ENCODE measurements around the gene TMEM242. TPM values are rescaled to one million over a fixed set of nuclear protein-coding genes. Genes with fewer than 3 reads are reported as not detected.

The TMEM242 gene
- total RNA-seq, 1 donor, result 6.2 TPM

- Histone ChIP-seq H3K9me3 (ENCODE audit: low read depth, low read length) (no peaks in the 10 kb centered on the region), H3K4me3 (ENCODE audit: insufficient read depth, low read length) (no peak overlapping the region), H3K27ac (ENCODE audit: low read depth, low read length) (no peak overlapping the region), H3K4me2 (ENCODE audit: insufficient read depth, low read length) (peak overlapping the region; percentile 16), H2AFZ (ENCODE audit: low read length) (no peak overlapping the region), H3K36me3 (ENCODE audit: insufficient read depth, low read length) (no peaks in the 10 kb centered on the region), H3K27me3 (ENCODE audit: insufficient read depth, low read length) (peaks cover 7% of the 10 kb centered on the region), H4K20me1 (ENCODE audit: insufficient read depth, low read length) (no peaks in the 10 kb centered on the region), H3K79me2 (ENCODE audit: insufficient read depth, low read length) (no peaks in the 10 kb centered on the region), H3K4me1 (ENCODE audit: insufficient read depth, low read length) (peaks cover 17% of the 10 kb centered on the region)
- DNase-seq (ENCODE audit: insufficient read length, low spot score, missing footprints), result peak; percentile 88
- no peak for TF ChIP-seq CTCF (IDR thresholded peaks at IDR 0.05; ENCODE audit: extremely low read depth, low read depth, low read length)
Observed at GRCh38 chr6:157244175-157244574, 79.1 kb downstream of the TMEM242 start.

DNA sequence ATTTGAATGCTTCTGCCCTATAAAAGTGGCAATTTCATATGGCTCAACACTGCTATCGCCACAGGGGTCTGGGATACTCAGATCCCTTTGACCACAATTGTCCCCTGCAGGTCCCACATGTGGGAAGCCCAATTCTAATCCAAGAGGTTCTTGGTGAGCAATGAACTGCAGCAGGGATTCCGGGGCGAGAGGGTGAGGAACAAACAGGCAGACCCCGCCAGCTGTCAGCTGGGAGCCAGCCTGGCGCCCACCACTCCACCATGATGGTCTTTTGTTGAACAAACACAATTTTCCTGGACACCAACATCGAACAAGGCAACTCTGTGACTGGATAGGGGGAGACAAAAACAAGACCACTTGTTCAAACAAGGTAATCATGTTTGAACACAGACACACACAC is 80.5 kb downstream of the TMEM242 start:
- Histone ChIP-seq H4K20me1 (ENCODE audit: insufficient read depth, low read length) (no peaks in the 10 kb centered on the region), H2AFZ (ENCODE audit: low read length) (no peak overlapping the region), H3K4me3 (ENCODE audit: insufficient read depth, low read length) (no peak overlapping the region), H3K79me2 (ENCODE audit: insufficient read depth, low read length) (no peaks in the 10 kb centered on the region), H3K27me3 (ENCODE audit: insufficient read depth, low read length) (peaks cover 9% of the 10 kb centered on the region), H3K27ac (ENCODE audit: low read depth, low read length) (no peak overlapping the region), H3K36me3 (ENCODE audit: insufficient read depth, low read length) (no peaks in the 10 kb centered on the region), H3K4me1 (ENCODE audit: insufficient read depth, low read length) (peaks cover 17% of the 10 kb centered on the region), H3K9me3 (ENCODE audit: low read depth, low read length) (no peaks in the 10 kb centered on the region), H3K4me2 (ENCODE audit: insufficient read depth, low read length) (no peak overlapping the region)
- no peak for DNase-seq (ENCODE audit: insufficient read length, low spot score, missing footprints)
- TF ChIP-seq CTCF (IDR thresholded peaks at IDR 0.05; ENCODE audit: extremely low read depth, low read depth, low read length), result no peak

DNA sequence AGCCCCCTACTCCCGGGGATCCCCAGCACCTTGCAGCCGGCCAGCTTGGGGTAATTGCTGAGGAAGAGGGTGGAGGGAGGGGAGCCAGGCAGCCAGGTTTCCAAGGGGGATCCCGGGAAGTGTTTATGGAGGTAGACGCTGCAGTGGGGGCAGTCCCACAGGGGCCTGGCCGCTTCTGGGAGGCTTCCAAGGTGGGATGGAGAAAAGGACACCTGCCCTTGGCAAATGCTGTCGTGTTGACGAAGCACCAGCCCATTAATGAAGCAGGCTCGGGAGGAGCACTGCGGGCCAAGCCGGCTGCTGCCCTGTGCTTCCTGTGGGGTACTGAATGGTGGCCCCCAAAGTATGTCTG is 82.4 kb downstream of the TMEM242 start:
- H3K4me3 ChIP-seq (ENCODE audit: insufficient read depth, low read length), result no peak overlapping the region
- H4K20me1 ChIP-seq (ENCODE audit: insufficient read depth, low read length), result no peaks in the 10 kb centered on the region
- H3K36me3 ChIP-seq (ENCODE audit: insufficient read depth, low read length), result no peaks in the 10 kb centered on the region
- H3K9me3 ChIP-seq (ENCODE audit: low read depth, low read length), result no peaks in the 10 kb centered on the region
- peaks cover 17% of the 10 kb centered on the region for H3K4me1 ChIP-seq (ENCODE audit: insufficient read depth, low read length)
- no peak for TF ChIP-seq CTCF (IDR thresholded peaks at IDR 0.05; ENCODE audit: extremely low read depth, low read depth, low read length)
- H3K4me2 ChIP-seq (ENCODE audit: insufficient read depth, low read length), result no peak overlapping the region
- no peak overlapping the region for H2AFZ ChIP-seq (ENCODE audit: low read length)
- DNase-seq (ENCODE audit: insufficient read length, low spot score, missing footprints), result no peak
- no peak overlapping the region for H3K27ac ChIP-seq (ENCODE audit: low read depth, low read length)
- H3K79me2 ChIP-seq (ENCODE audit: insufficient read depth, low read length), result no peaks in the 10 kb centered on the region
- peaks cover 25% of the 10 kb centered on the region for H3K27me3 ChIP-seq (ENCODE audit: insufficient read depth, low read length)

DNA sequence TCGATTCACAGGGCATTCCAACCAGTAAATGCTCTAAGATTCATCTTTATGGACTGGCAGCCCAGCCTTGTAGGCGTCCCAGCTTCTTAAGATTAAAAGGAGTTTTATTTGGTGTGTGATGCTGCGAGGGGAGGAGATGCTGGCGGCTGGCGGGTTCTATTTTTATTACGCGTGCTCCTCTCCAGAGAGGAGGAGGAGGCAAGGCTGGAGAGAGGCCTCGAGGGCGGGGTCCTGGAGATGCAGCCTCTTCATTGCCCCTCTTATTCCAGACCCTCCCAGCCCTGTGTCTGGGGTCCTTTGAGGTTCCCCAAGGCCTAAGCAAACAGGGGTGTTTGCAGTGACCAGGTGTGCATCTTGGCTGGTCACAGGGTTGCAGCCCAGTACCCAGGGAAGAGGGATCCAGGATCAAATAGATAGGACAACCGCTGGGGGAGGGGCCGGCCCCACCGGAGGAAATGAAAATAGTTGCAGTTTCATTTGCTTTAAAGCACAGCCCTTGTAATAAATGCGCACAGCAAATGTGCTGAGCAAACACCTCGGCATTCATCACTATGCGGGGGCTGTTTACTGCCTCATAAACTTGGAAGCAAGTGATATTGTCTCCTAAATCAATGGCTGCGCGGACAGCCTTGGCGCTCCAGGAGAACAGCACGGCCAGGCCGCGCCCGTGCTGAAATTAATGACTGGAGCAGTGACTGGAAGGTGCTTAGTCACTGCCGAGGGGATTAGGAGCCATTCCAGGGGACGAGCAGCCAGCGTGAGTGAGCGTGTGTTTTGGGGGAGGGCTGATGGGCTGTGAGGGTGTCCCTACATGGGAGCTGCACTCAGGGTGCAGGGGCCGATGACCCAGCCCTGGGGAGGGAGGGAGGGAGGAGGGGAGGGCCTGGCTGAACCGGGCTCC is 83.0 kb downstream of the TMEM242 start:
- H3K4me2 ChIP-seq (ENCODE audit: insufficient read depth, low read length), result peak overlapping the region; percentile 81
- H3K9me3 ChIP-seq (ENCODE audit: low read depth, low read length), result no peaks in the 10 kb centered on the region
- H3K36me3 ChIP-seq (ENCODE audit: insufficient read depth, low read length), result no peaks in the 10 kb centered on the region
- no peaks in the 10 kb centered on the region for H4K20me1 ChIP-seq (ENCODE audit: insufficient read depth, low read length)
- TF ChIP-seq CTCF (IDR thresholded peaks at IDR 0.05; ENCODE audit: extremely low read depth, low read depth, low read length), result no peak
- peak; percentile 94 for DNase-seq (ENCODE audit: insufficient read length, low spot score, missing footprints)
- H3K27me3 ChIP-seq (ENCODE audit: insufficient read depth, low read length), result peaks cover 32% of the 10 kb centered on the region
- H3K79me2 ChIP-seq (ENCODE audit: insufficient read depth, low read length), result no peaks in the 10 kb centered on the region
- H3K4me3 ChIP-seq (ENCODE audit: insufficient read depth, low read length), result peak overlapping the region; percentile 56
- peak overlapping the region; percentile 67 for H2AFZ ChIP-seq (ENCODE audit: low read length)
- H3K27ac ChIP-seq (ENCODE audit: low read depth, low read length), result no peak overlapping the region
- peaks cover 15% of the 10 kb centered on the region for H3K4me1 ChIP-seq (ENCODE audit: insufficient read depth, low read length)
